HepG2 (cell line): ENCODE data around the gene CCM2. TPM values are rescaled to one million over a fixed set of nuclear protein-coding genes. Genes with fewer than 3 reads are reported as not detected.

Source experiments
- ATAC-seq: fragments of 200-7000 bp; cut with Tn5 transposase; 3 replicates; pipeline ENCODE4 v1.9.1; 2020; ENCODE audit warnings: mild to moderate bottlenecking, moderate library complexity
- BruUV-seq: library from RNA; stranded (reverse); fragments of 400-500 nt; replicated peaks from 2 replicates; lab custom pipeline; 2021; lab: Mats Ljungman, UMichigan
- CTCF ChIA-PET: fragments of 300-600 bp; formaldehyde crosslinking; extraction: SDS; loops from one replicate; lab custom pipeline; 2021; ENCODE audit warnings: low total read pairs, inconsistent platforms, low intra/inter-chr PET ratio; lab: Yijun Ruan, JAX
- POLR2A ChIA-PET: fragments of 350-600 bp; sonication (Branson Sonifier 250); formaldehyde crosslinking; loops from one replicate; lab custom pipeline; 2020; ENCODE audit warnings: antibody characterized with exemption, inconsistent platforms; lab: Yijun Ruan, JAX
- DNase-seq: peaks from one replicate; pipeline ENCODE4 v3.0.0-alpha.2; 2015; ENCODE audit warnings: low spot score
- FAIRE-seq: peaks from 3 replicates; lab custom pipeline; 2011; peaks lifted over from hg19 to GRCh38; lab: Jason Lieb, UNC
- H2AFZ ChIP-seq: one replicate; pipeline ENCODE4 v1.6.1; 2011; ENCODE audit warnings: low read length, inconsistent platforms
- H3K27ac ChIP-seq: fragments of 300-600 bp; 3 replicates; pipeline ENCODE4 v1.8.0; 2011; ENCODE audit warnings: mixed run types, mild to moderate bottlenecking, mixed read lengths, low read length, inconsistent platforms; ENCODE audit not compliant: insufficient read depth; ENCODE audit errors: extremely low read length
- H3K27me3 ChIP-seq, 2 experiments: fragments of 200-600 bp in 1 of 2; 2 replicates in 1 of 2; 3 replicates in 1 of 2; pipeline versions ENCODE4 v1.6.0 to v1.8.0; 2011; ENCODE audit warnings: low read length in 2 of 2, mild to moderate bottlenecking in 2 of 2, moderate library complexity in 2 of 2, inconsistent platforms in 1 of 2; ENCODE audit not compliant: insufficient read depth in 2 of 2, control insufficient read depth in 1 of 2
- H3K36me3 ChIP-seq, 2 experiments: fragments of 200-600 bp in 1 of 2; replicated peaks in 1 of 2; 2 replicates in 1 of 2; 3 replicates in 1 of 2; pipeline versions ENCODE4 v1.5.1 to v1.8.0; 2011; ENCODE audit warnings: low read length in 2 of 2, inconsistent platforms in 1 of 2; ENCODE audit not compliant: insufficient read depth in 2 of 2, control insufficient read depth in 1 of 2
- H3K4me1 ChIP-seq: 2 replicates; pipeline ENCODE4 v1.5.1; 2012; ENCODE audit warnings: low read length, inconsistent platforms; ENCODE audit not compliant: insufficient read depth
- H3K4me2 ChIP-seq: 2 replicates; pipeline ENCODE4 v1.6.0; 2011; ENCODE audit warnings: low read depth, low read length, inconsistent platforms
- H3K4me3 ChIP-seq, 3 experiments: fragments of 200-600 bp in 1 of 3; sonication (generic), shearing (Covaris generic) in 1 of 3; replicated peaks in 1 of 3; 2 replicates each; pipeline ENCODE4 v1.5.1; 2011 to 2016; ENCODE audit warnings: low read length in 3 of 3, inconsistent platforms in 2 of 3, low read depth in 2 of 3, mild to moderate bottlenecking in 2 of 3, control low read depth in 1 of 3, mixed read lengths in 1 of 3; ENCODE audit not compliant: insufficient read depth in 1 of 3
- H3K79me2 ChIP-seq: one replicate; pipeline ENCODE4 v1.6.1; 2011; ENCODE audit warnings: low read length, inconsistent platforms; ENCODE audit not compliant: insufficient read depth
- H3K9ac ChIP-seq: 2 replicates; pipeline ENCODE4 v1.6.0; 2011; ENCODE audit warnings: mild to moderate bottlenecking, low read depth, low read length, inconsistent platforms; ENCODE audit not compliant: insufficient read depth
- H3K9me3 ChIP-seq: 2 replicates; pipeline ENCODE4 v1.5.1; 2012; ENCODE audit warnings: mild to moderate bottlenecking, low read length
- H4K20me1 ChIP-seq: 2 replicates; pipeline ENCODE4 v1.6.0; 2011; ENCODE audit warnings: inconsistent platforms, mild to moderate bottlenecking, low read length, moderate library complexity; ENCODE audit not compliant: insufficient read depth
- KLF12 ChIP-seq: sonication (generic); formaldehyde crosslinking; IDR thresholded peaks from 2 replicates; pipeline ENCODE4 v1.4.0; 2020; ENCODE audit warnings: missing genetic modification reagents, borderline replicate concordance
- PAF1 ChIP-seq: IDR thresholded peaks from 2 replicates; pipeline ENCODE4 v1.6.1; 2016; ENCODE audit warnings: missing genetic modification reagents, missing compliant biosample characterization
- POLR2AphosphoS5 ChIP-seq: IDR thresholded peaks from 2 replicates; pipeline ENCODE4 v1.6.1; 2012; ENCODE audit warnings: low read depth, low read length
- SRSF4 ChIP-seq: fragments of 200-400 bp; formaldehyde crosslinking; IDR thresholded peaks from one replicate; pipeline ENCODE4 v1.6.1; 2018; ENCODE audit warnings: mild to moderate bottlenecking, low read depth, low read length, moderate library complexity; ENCODE audit not compliant: poor library complexity, severe bottlenecking
- ZNF350 ChIP-seq: sonication (generic); formaldehyde crosslinking; IDR thresholded peaks from 2 replicates; pipeline ENCODE4 v1.4.0; 2020; ENCODE audit warnings: mild to moderate bottlenecking, low read depth, missing genetic modification reagents, borderline replicate concordance
- ZNF704 ChIP-seq: sonication (generic); formaldehyde crosslinking; IDR thresholded peaks from 2 replicates; pipeline ENCODE4 v1.8.1; 2023; ENCODE audit warnings: mild to moderate bottlenecking, inconsistent platforms, moderate library complexity, missing genetic modification reagents, borderline replicate concordance
- WGBS: methylation state at CpG from one replicate; pipeline ENCODE4 v1.1.6; 2017; ENCODE audit warnings: low lambda C conversion rate; 5-methylcytosine and 5-hydroxymethylcytosine counted together
- in situ Hi-C: cut with HindIII; loops from 2 replicates; pipeline ENCODE4 v1.10.0; 2017; ENCODE audit warnings: low pct_unique_long_range_greater_than_20kb; ENCODE audit not compliant: extremely low pct_ligation_motif_present
- intact Hi-C: fragments of 100-400 bp; cut with micrococcal nuclease; formaldehyde crosslinking; loops from one replicate; pipeline ENCODE4 v1.10.0; 2022; ENCODE audit not compliant: unreplicated experiment
- polyA plus RNA-seq, 8 experiments: library from polyadenylated mRNA; depleted of rRNA in 3 of 8; stranded (reverse) in 7 of 8; unstranded in 1 of 8; fragments of >200 nt; fragmentation: Illumina TruSeq in 4 of 8; extraction: Trizol in 4 of 8; gene quantifications; 2 replicates each; pipeline versions ENCODE4 v1.2.1 to v1.2.3, GENCODE V29; 2011 to 2016; ENCODE audit warnings: low read depth in 4 of 8, missing spikeins in 1 of 8, mixed read lengths in 1 of 8; ENCODE audit not compliant: insufficient read depth in 1 of 8
- total RNA-seq, 5 experiments: library from RNA; depleted of rRNA; stranded (reverse); fragments of >200 nt; fragmentation: Illumina TruSeq; extraction: Trizol; gene quantifications; 2 replicates each; pipeline ENCODE4 v1.2.3, GENCODE V29; 2016; ENCODE audit warnings: low read depth in 1 of 5

The CCM2 gene
- total and polyA plus RNA-seq, 2 of the 13 experiments (the other 11 are each of a cell fraction or from before 2014, with no cell fraction given) = 13.7 to 15.8 TPM

GRCh38 chr7:45073786-45074527 lies 74.0 kb downstream of the CCM2 start:
- intact Hi-C loops = no loop called here
- no peaks in the 10 kb centered on the region for H4K20me1 ChIP-seq
- H3K9me3 ChIP-seq = no peaks in the 10 kb centered on the region
- no peak for DNase-seq
- H3K36me3 ChIP-seq = peaks cover 6 to 23% of the 10 kb centered on the region in 2 experiments; a peak in 3 of 5 replicates
- no peak overlapping the region for H3K9ac ChIP-seq
- no peaks in the 10 kb centered on the region for H3K27me3 ChIP-seq
- FAIRE-seq = no peak
- H3K79me2 ChIP-seq = no peaks in the 10 kb centered on the region
- no peak for ATAC-seq
- BruUV-seq = no TSS peak
- WGBS = 94% methylated on average over 5 of the region's 15 CpGs
- in situ Hi-C loops = no loop called here
- TF ChIP-seq POLR2AphosphoS5 (no peak), SRSF4 (no peak), ZNF350 (CRISPR knock-in tag) (no peak), PAF1 (CRISPR knock-in tag) (no peak), ZNF704 (no peak), KLF12 (CRISPR knock-in tag) (no peak)
- TF ChIP-seq, all 625 proteins: peak for 0
- no peak overlapping the region for H3K4me3 ChIP-seq
- no peak overlapping the region for H3K4me2 ChIP-seq
- ChIA-PET CTCF (no interaction called here), POLR2A (no interaction called here)
- H3K27ac ChIP-seq = no peak overlapping the region
- no peaks in the 10 kb centered on the region for H3K4me1 ChIP-seq
- no peak overlapping the region for H2AFZ ChIP-seq
